ENCODE measurements around the gene ZNF236.

- no peak for TF ChIP-seq CTCF (IDR thresholded peaks at IDR 0.05)
- TF ChIP-seq ZFX (IDR thresholded peaks at IDR 0.05; ENCODE audit: borderline replicate concordance), result no peak
Observed at GRCh38 chr18:76985156-76985950, 163.0 kb downstream of the ZNF236 start.

All from 22Rv1 (cell line).